NCI-H2171 treated with DMSO at 0.1 percent for 48 hours (cell line): ENCODE measurements around the gene BLMH.
A peak's percentile ranks its signal among the peaks of the same experiment; 100 is the strongest.

Source experiments
- DNase-seq: peaks from one replicate; lab custom pipeline; 2025; lab: John Stamatoyannopoulos, UW

Gene BLMH

GRCh38 chr17:30304778-30305177 is 13.0 kb upstream of the BLMH start:
- no peak for DNase-seq

DNA sequence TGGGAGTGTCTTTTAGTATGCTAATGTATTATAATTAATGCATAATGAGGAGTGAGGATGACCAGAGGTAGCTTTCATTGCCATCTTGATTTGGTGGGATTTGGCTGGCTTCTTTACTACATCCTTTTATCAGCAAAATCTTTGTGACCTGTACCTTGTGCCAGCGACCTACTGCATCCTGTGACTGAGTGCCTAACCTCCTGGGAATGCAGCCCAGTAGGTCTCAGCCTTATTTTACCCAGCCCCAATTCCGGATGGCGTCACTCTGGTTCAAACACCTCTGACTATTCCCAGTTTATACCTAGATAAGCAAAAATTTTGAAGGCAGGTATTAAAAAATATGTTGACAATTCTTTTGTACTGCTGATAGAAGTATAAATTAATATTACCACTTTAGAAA is 10.5 kb upstream of the BLMH start:
- no peak for DNase-seq

DNA sequence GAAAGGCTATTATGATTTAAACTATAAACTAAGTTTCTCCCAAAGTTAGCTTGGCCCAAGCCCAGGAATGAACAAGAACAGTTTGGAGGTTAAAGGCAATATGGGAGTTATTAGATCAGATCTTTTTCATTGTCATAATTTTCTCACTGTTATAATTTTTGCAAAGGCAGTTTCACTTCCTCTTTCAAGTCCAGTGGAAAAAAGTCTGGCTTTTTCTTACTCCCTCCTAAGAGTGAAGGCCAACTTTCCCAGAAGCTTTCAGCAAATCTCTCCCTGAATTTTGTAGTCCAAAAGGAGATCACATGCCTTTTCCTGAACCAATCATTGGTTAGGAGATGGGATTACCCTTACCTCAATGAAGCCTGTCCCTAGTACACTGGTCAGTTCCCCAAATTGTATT is 9.1 kb upstream of the BLMH start:
- DNase-seq: no peak

DNA sequence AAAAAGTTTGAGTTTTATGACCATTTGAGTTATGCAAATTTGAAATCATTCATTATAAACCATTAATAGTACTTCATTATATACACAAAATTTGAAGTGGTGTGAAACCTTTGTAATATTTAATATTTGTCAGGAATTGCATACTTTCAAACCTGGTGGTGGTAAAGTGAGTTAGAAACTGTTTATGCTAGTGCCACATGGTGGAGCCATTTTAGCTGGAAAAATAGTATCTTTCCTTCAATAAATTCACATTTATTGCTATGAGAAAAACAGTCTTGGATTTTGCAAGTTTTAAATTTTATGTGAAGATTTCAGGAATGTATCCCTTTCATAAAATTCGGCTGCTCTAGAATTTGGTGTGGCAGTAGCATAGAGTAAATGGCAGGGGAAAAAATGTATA is 7.3 kb upstream of the BLMH start:
- DNase-seq: no peak

GRCh38 chr17:30297715-30298114 is 6.0 kb upstream of the BLMH start:
- no peak for DNase-seq

DNA sequence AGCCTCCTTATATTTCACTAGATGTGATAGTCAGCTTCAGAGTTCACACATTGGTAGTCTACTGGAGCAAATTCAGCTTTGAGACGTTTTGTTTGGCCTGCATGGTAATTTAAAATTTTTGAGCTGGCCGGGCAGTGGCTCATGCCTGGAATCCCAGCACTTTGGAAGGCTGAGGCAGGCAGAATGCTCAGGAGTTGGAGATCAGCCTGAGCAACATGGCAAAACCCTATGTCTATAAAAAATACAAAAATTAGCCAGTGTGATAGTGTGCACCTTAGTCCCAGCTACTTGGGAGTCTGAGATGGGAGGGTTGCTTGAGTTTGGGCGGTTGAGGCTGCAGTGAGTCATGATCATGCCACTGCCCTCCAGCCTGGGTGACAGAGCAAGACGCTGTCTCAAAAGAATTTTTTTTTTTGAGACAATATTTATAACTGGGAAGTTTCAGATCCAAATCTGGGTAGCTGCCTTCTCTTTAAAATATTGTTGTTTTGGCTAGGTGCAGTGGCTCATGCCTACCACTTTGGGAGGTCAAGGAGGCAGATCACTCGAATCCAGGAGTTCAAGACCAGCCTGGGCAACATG is 4.8 kb upstream of the BLMH start:
- no peak for DNase-seq

DNA sequence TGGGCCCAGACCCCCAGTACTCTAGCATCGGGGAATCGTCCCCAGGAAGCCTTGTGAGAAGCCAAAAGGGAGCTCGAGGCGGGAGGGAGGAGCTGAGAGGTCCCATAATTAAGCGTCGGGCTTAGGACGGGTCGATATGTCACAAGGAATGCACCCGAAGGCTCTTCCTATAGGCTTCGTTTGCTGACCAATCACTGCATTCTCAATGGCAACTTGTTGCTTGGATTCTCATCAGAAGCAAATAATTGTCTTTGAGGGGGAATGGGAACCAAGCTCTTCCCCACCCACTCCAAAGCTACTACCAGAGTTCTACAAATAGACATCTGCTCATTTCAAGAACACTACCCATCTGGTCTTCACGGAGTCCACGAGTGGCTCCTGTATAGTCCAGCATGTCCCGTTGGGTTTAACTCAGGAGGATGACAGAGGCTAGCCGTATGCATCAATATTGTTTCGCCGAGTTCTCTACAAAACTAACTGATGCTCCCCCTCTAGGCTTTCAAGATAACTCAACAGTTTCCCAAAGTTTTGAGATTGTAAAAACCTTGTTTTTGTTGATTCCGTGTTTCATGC is 628 bp upstream of the BLMH start:
- peak; percentile 81 for DNase-seq

GRCh38 chr17:30290696-30291542 is 825 bp downstream of the BLMH start:
- peak; percentile 60 for DNase-seq

- no peak for DNase-seq
Observed at GRCh38 chr17:30290077-30290476, 1.7 kb downstream of the BLMH start.

DNA sequence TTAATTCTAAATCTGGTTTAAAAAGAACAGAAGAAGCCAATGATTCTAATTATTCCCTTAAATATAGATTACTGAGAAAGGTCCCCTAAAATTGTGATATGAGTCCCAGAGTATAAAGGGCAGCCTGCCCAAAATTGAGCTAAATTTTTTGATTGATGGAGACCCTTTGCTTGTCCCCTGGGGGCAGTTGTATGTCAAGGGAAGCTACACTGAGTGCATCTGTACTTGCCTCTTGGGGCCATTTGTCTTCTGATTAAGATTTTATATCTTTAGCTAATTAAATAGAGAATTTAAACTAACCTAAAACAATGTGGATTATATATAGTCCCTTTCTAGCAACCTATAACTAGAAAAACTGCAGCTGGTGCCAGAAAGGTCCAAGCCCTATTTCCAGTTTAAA is 12.6 kb downstream of the BLMH start:
- no peak for DNase-seq

- DNase-seq: peak; percentile 30
Observed at GRCh38 chr17:30278032-30278431, 13.7 kb downstream of the BLMH start.

DNA sequence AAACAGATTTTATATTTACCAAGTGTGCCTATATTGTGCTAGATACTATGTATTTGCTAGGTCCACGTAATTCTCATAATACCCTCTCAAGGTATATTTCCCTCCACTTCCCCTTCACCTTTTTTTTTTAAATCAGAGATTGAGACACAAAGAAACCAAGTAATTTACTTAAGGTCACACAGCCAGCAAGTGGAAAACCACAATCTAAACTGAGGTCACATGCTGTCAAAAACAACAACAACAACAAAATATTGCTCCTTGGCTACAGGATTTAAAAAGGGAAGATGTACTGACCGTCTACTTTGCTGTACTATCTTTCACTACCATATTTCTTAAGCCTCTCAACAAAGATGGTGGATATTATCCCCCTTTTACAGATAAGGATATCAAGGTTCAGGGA is 15.8 kb downstream of the BLMH start:
- no peak for DNase-seq

DNA sequence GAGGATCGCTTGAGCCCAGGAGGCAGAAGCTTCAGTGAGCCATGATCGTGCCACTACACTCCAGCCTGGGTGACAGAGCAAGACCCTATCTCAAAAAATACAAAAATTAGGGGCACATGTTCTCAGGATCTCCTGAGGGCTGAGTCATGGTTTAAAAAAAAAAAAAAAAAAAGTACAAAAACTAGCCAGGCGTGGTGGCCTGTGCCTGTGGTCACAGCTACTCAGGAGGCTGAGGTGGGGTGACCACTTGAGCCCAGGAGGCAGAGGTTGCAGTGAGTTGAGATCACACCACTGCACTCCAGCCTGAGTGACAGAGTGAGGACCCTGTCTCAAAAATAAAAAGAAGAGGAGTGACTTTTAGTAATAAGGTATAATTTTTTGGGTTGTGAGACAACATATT is 16.9 kb downstream of the BLMH start:
- DNase-seq: no peak

DNA sequence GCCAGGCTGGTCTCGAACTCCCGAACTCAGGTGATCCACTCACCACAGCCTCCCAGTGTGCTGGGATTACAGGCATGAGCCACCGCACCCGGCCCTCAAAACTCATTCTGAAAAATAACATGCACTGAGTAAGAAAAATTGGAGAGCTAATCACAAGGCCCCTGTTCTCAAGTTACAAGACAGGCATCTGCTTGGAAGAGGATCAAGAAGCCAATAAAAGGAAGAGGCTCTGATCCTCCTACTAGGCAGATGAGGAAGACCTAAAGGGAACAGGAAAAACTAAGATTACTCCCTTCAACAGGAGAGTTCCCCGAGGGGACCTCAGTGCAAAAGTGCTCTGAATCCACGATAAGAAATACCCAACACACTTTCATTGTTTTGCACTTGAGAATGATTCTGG is 18.4 kb downstream of the BLMH start:
- DNase-seq: peak; percentile 83

DNA sequence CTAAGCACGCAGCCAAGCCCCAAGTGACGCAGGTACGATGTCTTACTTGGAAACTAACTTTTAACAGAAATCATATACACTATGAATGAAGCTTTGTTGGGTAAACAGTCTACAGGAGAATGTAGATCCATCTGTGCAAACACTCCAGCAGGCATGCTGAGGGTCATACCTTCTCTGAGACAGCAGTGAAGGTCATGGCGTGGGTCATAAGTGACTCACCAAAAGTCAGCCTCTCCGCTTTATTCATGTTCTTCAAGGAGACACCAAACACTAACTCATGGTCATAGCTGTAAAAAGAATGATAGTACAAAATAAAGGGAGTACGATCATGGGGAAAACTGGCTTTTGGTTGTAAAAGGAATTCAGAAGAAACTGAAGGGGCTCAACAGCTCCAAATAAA is 20.6 kb downstream of the BLMH start:
- no peak for DNase-seq

DNA sequence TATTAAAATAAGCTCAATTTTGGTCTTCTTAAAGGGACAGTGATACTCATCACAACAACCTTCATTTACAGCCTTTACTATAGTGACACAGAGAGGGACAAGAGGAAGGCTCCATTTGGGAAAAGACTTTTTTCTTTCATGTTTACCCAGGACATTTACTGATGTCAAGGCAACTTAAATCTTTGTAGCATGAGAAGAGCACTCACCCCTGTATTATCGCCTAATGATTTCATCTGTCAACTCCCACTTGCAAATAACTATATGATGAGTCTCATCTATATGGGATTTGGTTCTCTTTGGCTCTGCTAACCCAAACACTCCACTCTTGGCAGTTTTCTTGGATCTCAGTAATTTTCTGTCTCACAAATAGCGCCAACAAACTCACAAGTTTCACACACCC is 24.1 kb downstream of the BLMH start:
- no peak for DNase-seq

DNA sequence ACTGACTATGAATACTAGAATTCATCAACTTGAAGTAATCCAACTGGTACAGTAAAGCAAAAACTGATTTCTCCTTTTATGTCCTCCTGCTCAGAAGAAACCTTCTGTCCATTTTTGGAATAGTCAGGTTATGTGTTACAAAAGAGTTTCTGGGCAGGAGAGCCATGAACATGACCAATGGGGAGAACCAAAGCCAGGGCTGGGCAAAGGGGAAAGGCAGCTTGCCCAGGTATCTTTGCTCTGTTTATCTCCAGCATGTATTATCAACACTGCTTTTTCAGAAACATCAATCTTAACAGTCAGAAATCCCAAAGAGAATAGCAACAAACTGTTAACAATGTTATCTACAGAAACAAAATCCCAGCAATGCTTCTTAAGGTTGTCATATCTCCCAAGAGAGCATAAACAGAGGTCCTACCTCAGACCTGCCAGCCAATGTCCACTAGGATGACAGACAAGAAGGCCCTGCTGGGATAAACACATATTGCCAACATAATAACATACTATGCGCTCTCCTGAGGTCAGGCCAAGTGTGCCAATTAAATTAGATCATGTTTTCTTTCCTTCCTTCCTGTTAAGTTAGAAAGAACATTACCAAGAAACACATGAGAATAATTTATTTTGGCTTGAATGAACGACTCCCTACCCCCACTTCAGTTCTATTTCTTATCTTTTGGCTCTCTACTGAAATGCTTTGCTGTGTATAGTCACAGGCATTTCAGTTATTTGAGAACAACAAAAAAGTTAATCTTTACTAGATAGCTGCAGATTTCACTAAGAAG is 28.0 kb downstream of the BLMH start:
- DNase-seq: no peak

GRCh38 chr17:30256756-30257506 is 34.8 kb downstream of the BLMH start:
- no peak for DNase-seq

GRCh38 chr17:30254150-30254549 is 37.6 kb downstream of the BLMH start:
- no peak for DNase-seq

GRCh38 chr17:30253312-30253711 is 38.4 kb downstream of the BLMH start:
- no peak for DNase-seq

DNA sequence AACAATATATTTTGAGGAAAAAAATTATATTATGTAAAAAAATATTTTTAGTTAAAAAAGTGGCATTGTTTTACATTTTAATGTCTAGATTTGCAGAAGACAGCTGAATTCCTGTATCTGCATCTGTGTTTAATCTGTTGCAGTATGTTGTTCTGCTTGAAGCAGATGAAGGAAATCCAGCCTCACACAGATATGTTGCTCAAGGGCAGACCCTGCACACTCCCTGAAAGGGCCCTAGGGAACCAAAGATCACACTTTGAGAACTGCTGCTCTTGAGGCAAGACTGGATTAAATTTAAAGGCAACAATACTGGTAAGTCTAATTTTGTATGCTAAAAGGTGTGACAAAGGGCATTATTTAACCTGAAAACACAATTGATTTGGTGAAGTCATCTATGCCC is 39.8 kb downstream of the BLMH start:
- no peak for DNase-seq

GRCh38 chr17:30249460-30249859 is 42.3 kb downstream of the BLMH start:
- no peak for DNase-seq
